Stimulated activated CD4-positive, alpha-beta T cell treated with anti-CD3 and anti-CD28 coated beads, Interleukin-15, amount 100 ng/mL, for 1 hour (primary cell): ENCODE results near the gene ALKBH5.

Experiments
- DNase-seq, 2 donors: peaks; one replicate each; pipeline ENCODE4 v3.0.0-alpha.2; 2020; ENCODE audit warnings: low read depth in 1 of 2, low spot score in 1 of 2

Gene ALKBH5

DNA sequence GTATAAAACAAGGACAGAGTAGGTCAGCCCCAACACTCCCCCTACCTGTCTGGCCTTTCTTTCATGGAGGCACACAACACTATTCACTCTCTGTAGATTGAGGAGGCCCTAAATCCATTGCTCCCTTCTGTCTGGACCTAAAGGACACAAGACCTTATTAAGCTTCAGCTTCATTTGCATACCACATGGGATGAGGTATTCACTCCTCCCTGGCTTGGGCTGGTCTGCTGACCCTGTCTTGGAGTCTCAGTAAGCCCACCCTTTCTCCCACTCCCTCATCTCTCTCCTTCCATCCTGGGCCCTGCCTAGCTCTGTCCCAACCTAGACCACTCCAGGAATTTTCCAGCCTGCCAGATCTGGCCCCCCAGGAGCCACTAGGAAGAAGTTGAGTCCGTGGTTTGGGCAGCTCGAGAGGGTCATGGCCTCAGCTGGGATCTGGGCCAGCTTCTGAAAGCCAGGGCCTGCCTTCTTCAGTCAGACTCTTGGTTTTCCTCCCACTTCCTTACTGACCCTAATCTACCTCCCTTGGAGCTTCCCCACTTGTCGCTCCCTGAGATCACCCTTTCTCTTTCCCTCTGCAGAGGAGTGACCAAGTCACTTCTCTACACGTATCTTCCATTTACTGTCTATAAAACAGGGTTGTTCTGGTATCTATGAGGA lies 35.3 kb downstream of the ALKBH5 start:
- DNase-seq: no peak

GRCh38 chr17:18224053-18224386 lies 40.4 kb downstream of the ALKBH5 start:
- DNase-seq: no peak

DNA sequence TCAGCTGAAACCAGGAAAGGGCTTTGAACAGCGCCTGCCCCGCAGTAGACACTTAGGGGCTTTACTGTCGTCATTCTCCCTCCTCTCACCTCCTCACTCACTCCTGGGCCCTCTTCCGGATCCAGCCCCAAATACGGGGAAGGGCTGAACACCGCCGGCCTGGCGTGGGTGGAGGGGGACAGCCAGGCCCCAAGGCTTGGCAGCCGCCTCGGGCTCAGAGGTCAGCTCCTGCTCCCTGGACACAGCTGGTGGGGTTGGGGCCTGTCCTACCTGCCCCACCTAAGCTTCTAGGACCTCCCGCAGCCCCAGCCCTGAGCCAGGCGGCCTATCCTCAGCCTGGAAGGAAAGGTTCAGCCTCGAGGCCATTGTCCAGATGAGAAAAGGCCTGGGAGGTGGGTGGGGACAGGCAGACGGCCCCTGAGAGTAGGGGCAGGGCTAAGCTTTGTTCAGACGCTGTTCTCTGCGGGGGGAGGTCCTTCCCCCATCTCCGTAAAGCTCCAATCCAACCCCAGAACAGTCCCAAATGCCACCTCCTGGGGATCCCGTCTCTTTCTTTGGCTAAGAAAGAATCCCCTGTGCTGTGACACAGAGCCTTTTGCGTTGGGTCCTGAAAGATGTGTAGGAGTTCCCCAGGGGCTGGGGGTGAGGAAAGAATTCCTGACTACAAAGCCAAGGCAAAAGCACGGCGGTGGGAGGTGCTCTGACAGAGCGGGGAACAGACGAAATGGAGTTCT lies 40.9 kb downstream of the ALKBH5 start:
- no peak for DNase-seq

- DNase-seq: peak; percentile 92 to 94
Observed at GRCh38 chr17:18225121-18225641, 41.6 kb downstream of the ALKBH5 start, which contains the start of gene LLGL1. TSS of gene LLGL1 (plus strand) at chr17:18225635. CDS start at chr17:18225683, 48 bp downstream.

GRCh38 chr17:18225642-18226283 lies 42.1 kb downstream of the ALKBH5 start:
- no peak for DNase-seq

DNA sequence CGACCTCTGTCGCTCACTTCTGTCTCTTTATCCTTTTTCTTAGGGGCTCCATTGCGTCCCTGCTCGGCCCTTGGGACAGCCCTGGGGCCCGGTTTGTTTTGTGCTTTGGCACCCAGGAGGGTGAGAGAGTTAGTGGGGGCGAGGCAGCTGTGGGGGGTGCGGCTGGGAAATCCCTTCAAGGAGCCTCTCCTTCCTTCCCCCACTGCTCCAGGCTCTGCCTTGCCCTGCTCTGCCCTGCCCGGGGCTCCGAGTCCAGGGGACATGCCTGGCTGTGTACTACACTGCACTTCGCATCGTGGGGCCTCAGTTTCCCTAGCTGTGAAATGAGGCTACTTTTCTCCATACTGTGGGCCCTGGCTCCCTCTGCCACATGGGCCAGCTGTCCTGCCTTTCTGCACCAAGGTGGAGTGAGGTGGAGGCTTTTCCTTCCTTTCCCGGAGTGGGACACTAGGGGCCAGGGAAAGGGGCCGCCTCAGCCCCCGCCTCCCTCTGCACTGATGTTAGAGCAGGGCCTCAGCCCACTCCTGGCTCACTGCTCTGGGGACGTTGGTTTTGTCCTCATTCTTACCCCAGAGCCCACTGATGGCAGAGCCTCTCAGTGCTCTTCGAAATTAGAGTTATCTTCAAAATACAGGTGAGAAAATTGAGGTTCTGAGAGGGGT lies 42.8 kb downstream of the ALKBH5 start:
- DNase-seq: no peak

DNA sequence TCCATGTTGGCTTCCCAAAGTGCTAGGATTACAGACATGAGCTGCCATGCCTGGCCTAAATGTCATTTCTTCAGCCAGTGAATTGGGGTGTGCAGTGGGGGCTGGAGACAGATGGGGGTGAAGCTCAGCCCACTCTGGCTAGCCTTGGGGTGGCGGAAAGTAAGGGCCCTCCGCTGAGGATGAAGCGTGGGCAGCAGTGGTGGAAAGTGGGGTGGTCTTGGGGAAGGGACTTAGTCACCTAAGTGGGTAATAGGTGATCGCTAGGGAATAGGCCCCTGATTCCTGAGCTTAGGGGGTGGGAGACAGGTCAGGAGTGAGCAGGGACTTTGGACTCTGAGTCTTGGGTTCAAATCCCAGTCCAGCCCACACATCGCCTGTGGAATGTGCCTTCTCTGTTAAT lies 44.0 kb downstream of the ALKBH5 start:
- DNase-seq: no peak

GRCh38 chr17:18228176-18228682 lies 44.6 kb downstream of the ALKBH5 start:
- DNase-seq: no peak

GRCh38 chr17:18229254-18229653 lies 45.6 kb downstream of the ALKBH5 start:
- DNase-seq: no peak

DNA sequence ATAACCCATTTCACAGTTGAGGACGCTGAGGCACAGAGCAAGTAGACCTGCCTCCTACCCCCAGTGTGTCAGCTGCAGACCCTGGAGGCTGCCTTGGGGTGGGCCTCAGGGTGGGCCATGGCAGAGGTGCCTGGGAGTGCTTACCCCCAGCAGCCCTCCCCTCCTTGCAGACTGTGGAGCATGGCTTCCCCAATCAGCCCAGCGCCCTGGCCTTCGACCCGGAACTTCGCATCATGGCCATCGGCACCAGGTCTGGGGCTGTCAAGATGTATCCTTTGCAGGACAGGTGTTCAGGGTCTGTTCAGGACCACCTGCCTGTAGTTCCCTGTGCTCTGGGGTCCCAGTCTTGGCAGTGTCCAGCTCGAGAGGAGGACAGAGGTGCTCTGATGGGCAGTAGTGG lies 46.1 kb downstream of the ALKBH5 start:
- DNase-seq: no peak

DNA sequence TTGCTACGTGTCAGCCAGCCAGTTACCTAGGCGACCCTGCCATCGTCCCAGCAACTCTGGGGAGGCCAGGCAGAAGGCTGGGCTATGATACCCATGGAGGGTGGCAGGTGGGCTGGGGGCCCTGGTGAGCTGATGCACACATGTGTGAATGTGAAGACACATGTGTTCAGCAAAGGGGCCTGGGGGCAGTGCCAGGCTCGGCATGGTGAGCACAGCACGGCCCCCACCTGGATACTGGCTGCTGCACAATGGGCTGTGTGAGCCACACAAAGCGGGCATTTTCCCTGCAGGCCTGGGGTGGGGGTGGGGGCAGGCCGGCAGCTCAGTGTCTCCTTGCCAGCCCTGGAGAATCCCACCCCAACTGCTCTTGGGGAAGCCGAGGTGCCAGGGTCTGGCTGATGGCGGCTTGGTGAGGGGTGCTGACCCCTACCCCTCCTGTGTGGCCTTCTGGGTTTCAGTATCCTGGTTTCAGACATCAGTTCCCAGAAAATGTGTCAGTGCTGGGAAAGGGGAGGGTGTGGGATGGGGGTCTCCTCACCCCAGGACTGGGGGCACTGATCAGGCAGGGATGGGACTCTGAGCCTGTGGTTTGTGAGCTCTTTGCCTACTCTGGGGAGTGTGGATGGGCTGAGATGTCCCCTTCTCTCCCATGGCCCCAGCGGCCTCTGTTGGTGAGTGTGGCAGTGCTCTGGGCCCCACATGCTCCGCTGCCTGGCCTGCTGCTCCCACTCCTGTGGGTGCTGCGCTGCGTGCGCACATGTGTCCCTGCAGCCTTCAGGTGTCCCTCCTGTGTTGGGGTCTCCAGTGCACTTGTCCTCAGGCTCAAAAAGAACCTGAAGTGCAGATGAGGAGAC lies 46.9 kb downstream of the ALKBH5 start:
- no peak for DNase-seq

- DNase-seq: no peak
Observed at GRCh38 chr17:18231164-18231563, 47.5 kb downstream of the ALKBH5 start.

DNA sequence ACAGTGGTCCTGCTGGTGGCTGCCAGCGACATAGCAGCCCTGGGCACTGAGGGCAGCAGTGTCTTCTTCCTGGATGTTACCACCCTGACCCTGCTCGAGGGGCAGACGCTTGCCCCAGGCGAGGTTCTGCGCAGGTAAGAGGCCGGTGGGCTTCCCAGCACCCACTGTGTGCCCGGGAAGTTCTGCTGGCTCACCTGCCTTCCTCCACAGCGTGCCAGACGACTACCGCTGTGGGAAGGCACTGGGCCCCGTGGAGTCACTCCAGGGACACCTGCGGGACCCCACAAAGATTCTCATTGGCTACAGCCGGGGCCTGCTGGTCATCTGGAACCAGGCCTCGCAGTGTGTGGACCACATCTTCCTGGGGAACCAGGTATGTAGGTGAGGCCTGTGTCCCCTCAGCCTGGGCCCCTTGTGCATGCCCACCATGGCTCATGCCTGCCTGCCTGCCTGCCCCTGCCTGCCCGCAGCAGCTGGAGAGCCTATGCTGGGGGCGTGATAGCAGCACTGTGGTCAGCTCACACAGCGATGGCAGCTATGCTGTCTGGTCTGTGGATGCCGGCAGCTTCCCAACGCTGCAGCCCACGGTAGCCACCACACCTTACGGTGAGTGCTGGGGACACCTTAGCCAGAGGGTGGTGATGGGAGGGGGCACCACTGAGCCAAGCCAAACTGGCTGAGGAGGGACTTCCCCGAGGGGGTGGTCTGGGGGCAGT lies 50.3 kb downstream of the ALKBH5 start:
- no peak for DNase-seq

DNA sequence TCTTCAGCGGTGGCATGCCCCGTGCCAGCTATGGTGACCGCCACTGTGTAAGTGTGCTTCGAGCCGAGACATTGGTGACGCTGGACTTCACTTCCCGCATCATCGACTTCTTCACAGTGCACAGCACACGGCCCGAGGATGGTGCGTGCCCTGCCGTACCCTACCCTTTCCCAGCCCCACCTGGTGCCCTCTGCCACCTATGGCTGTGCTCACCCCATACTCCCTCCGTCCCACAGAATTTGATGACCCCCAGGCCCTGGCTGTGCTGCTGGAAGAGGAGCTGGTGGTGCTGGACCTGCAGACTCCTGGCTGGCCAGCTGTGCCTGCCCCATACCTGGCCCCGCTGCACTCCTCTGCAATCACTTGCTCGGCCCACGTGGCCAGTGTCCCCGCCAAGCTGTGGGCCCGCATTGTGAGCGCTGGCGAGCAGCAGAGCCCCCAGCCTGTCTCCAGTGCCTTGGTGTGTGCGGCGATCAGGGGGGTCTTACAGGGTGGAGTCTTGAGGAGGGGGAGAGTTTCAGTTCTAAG lies 51.3 kb downstream of the ALKBH5 start:
- DNase-seq: no peak

DNA sequence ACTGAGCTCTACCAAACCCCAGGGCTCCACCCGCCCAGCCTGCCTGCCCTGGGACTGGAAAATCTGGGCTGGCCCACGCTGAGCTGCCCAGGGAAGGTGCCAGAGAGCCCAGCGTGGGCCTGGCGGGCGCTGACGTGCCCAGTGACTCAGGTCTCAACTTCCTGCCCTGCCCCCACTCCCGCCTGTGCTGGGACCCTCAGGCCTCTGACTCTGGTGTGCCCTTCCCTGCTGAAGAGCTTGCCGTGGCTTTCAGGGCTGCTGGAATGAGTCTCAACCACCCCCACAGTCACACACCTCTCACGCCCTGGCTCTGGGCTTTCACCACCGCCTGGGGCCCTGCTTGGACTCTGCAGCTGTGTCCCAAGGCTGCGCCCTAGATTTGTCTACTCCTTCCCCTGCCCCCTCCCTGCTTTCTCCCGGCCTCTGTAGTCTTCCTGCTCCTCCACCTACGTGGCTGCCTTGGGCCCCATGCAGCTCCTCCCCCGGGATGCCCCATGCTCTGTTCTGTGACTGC lies 52.2 kb downstream of the ALKBH5 start:
- DNase-seq: no peak

GRCh38 chr17:18236494-18236893 lies 52.9 kb downstream of the ALKBH5 start:
- DNase-seq: no peak

DNA sequence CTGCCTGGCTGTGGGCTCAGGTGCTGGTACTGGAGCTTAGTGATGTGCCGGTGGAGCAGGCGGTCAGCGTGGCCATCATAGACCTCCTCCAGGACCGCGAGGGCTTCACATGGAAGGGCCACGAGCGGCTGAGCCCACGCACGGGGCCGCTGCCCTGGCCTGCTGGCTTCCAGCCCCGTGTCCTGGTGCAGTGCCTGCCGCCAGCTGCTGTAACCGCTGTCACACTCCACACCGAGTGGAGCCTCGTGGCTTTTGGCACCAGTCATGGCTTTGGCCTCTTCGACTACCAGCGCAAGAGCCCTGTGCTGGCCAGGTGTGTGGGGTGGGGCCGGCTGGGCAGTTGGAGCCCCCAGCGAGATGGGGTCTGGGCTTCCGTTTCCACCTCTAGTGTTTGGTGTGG lies 53.8 kb downstream of the ALKBH5 start:
- no peak for DNase-seq

DNA sequence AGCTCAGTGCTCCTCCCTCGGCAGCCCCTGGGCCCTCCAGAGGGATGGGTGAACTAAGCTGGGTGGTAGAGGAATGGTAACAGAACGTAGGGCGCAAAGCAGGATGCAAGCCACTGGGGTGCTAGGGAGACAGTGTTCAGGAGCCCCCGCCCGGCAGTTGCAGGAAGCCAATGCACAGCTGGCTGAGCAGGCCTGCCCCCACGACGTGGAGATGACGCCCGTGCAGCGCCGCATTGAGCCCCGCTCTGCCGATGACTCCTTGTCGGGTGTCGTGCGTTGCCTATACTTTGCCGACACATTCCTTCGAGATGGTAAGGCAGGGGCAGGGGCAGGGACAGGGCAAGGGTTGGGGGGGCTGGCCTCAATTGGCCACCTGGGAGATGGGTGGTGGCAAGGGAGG lies 54.7 kb downstream of the ALKBH5 start:
- no peak for DNase-seq

DNA sequence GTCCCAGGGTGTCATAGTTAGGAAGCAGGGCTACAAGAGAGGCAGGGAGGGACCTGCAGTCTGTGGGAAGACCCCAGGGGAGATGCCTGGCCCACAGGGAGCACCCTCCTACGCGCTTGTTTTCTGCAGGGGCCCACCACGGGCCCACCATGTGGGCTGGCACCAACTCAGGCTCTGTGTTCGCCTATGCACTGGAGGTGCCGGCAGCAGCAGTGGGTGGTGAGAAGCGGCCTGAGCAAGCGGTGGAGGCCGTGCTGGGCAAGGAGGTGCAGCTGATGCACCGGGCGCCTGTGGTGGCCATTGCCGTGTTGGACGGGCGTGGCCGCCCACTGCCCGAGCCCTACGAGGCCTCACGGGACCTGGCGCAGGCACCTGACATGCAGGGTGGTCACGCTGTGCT lies 56.8 kb downstream of the ALKBH5 start:
- DNase-seq: no peak
